OCI-LY1 (cell line): ENCODE measurements around the gene POLRMT.

ENCODE experiments used
- H2AFZ ChIP-seq: fragments of 200-600 bp; sonication (generic), shearing (Covaris generic); 2 replicates; pipeline ENCODE4 v1.6.0; 2014; ENCODE audit warnings: antibody characterized with exemption, mild to moderate bottlenecking, low read length
- H3F3A ChIP-seq: fragments of 200-600 bp; sonication (generic), shearing (Covaris generic); 2 replicates; pipeline ENCODE4 v1.6.0; 2014; ENCODE audit warnings: mild to moderate bottlenecking, antibody characterized with exemption, low read length, moderate library complexity; ENCODE audit not compliant: insufficient read depth
- H3K27ac ChIP-seq: fragments of 200-600 bp; sonication (generic); 2 replicates; pipeline ENCODE4 v1.5.1; 2014; ENCODE audit warnings: low read length, mixed run types, mild to moderate bottlenecking, low read depth; ENCODE audit not compliant: poor library complexity, severe bottlenecking
- H3K27me3 ChIP-seq: fragments of 200-600 bp; sonication (generic); 2 replicates; pipeline ENCODE4 v1.6.0; 2014; ENCODE audit warnings: antibody characterized with exemption, mild to moderate bottlenecking, low read length, moderate library complexity; ENCODE audit not compliant: insufficient read depth
- H3K36me3 ChIP-seq: fragments of 200-600 bp; sonication (generic); 2 replicates; pipeline ENCODE4 v1.6.1; 2014; ENCODE audit warnings: mild to moderate bottlenecking, antibody characterized with exemption, low read length, moderate library complexity, mixed read lengths; ENCODE audit not compliant: insufficient read depth
- H3K4me1 ChIP-seq: fragments of 200-600 bp; sonication (generic); 2 replicates; pipeline ENCODE4 v1.5.1; 2014; ENCODE audit warnings: mild to moderate bottlenecking, low read length, moderate library complexity; ENCODE audit not compliant: insufficient read depth, severe bottlenecking
- H3K4me2 ChIP-seq: fragments of 200-600 bp; sonication (generic), shearing (Covaris generic); 2 replicates; pipeline ENCODE4 v1.6.1; 2014; ENCODE audit warnings: low read length
- H3K4me3 ChIP-seq: fragments of 200-600 bp; sonication (generic); 2 replicates; pipeline ENCODE4 v1.5.1; 2014; ENCODE audit warnings: low read length, low read depth, mild to moderate bottlenecking, mixed read lengths; ENCODE audit not compliant: poor library complexity, severe bottlenecking
- H3K79me2 ChIP-seq: fragments of 200-600 bp; shearing (Covaris generic); 2 replicates; pipeline ENCODE4 v1.6.1; 2016; ENCODE audit warnings: mixed run types, low read length, mixed read lengths; ENCODE audit not compliant: insufficient read depth
- H3K9ac ChIP-seq: fragments of 200-600 bp; sonication (generic), shearing (Covaris generic); 2 replicates; pipeline ENCODE4 v1.6.1; 2014; ENCODE audit warnings: mild to moderate bottlenecking, low read length, mixed read lengths
- H3K9me2 ChIP-seq: fragments of 200-600 bp; sonication (generic), shearing (Covaris generic); 2 replicates; pipeline ENCODE4 v1.6.1; 2014; ENCODE audit warnings: low read depth, mild to moderate bottlenecking, low read length, mixed read lengths
- H3K9me3 ChIP-seq: fragments of 200-600 bp; shearing (Covaris generic); 2 replicates; pipeline ENCODE4 v1.6.1; 2014; ENCODE audit warnings: low read length, mixed read lengths
- H4K20me1 ChIP-seq: fragments of 200-600 bp; sonication (generic), shearing (Covaris generic); 2 replicates; pipeline ENCODE4 v1.6.0; 2016; ENCODE audit warnings: mild to moderate bottlenecking, low read length; ENCODE audit not compliant: insufficient read depth
- CTCF ChIP-seq: fragments of 200-600 bp; sonication (generic), shearing (Covaris generic); IDR thresholded peaks from 2 replicates; pipeline ENCODE4 v1.5.1; 2017; ENCODE audit warnings: mild to moderate bottlenecking, antibody characterized with exemption, low read length, moderate library complexity, mixed read lengths
- EZH2 ChIP-seq: fragments of 200-600 bp; sonication (generic), shearing (Covaris generic); IDR thresholded peaks from 2 replicates; pipeline ENCODE4 v1.8.0; 2017; ENCODE audit warnings: borderline replicate concordance, mixed run types, mild to moderate bottlenecking, antibody characterized with exemption, low read length, moderate library complexity, mixed read lengths

POLRMT gene

GRCh38 chr19:590396-590745 is 43.0 kb downstream of the POLRMT start:
- no peak for TF ChIP-seq CTCF
- TF ChIP-seq EZH2, result no peak
- H3K27ac ChIP-seq, result no peak overlapping the region
- H3K9ac ChIP-seq, result no peak overlapping the region
- H3F3A ChIP-seq, result no peaks in the 10 kb centered on the region
- peaks cover 4% of the 10 kb centered on the region; the same call in 1 of the 2 replicates for H3K27me3 ChIP-seq
- no peaks in the 10 kb centered on the region for H3K9me2 ChIP-seq
- no peaks in the 10 kb centered on the region for H3K36me3 ChIP-seq
- H3K4me2 ChIP-seq, result no peak overlapping the region
- H2AFZ ChIP-seq, result no peak overlapping the region
- H3K9me3 ChIP-seq, result no peaks in the 10 kb centered on the region
- H3K4me1 ChIP-seq, result no peaks in the 10 kb centered on the region
- H4K20me1 ChIP-seq, result no peaks in the 10 kb centered on the region
- no peaks in the 10 kb centered on the region for H3K79me2 ChIP-seq
- no peak overlapping the region for H3K4me3 ChIP-seq

- Histone ChIP-seq H3K9ac (no peak within 1 kb of the TSS), H3K36me3 (no peaks in the 10 kb centered on the region)
Observed at GRCh38 chr19:589693-590395, 43.5 kb downstream of the POLRMT start, which contains the start of gene HCN2. TSS of gene HCN2 (plus strand) at chr19:589881. CDS start at chr19:589946, 65 bp downstream.

GRCh38 chr19:588741-589692 is 44.3 kb downstream of the POLRMT start:
- Histone ChIP-seq H2AFZ (no peak overlapping the region), H3K27ac (no peak overlapping the region), H3K4me3 (no peak overlapping the region), H4K20me1 (no peaks in the 10 kb centered on the region), H3K9ac (no peak overlapping the region), H3F3A (no peaks in the 10 kb centered on the region), H3K4me1 (no peaks in the 10 kb centered on the region), H3K9me3 (no peaks in the 10 kb centered on the region), H3K9me2 (no peaks in the 10 kb centered on the region), H3K4me2 (no peak overlapping the region), H3K79me2 (no peaks in the 10 kb centered on the region), H3K27me3 (peaks cover 4% of the 10 kb centered on the region; the same call in 1 of the 2 replicates), H3K36me3 (no peaks in the 10 kb centered on the region)
- TF ChIP-seq EZH2 (no peak), CTCF (no peak; the same call in 1 of the 2 replicates)

More at GRCh38 chr19:589693-590395, 43.5 kb downstream of the POLRMT start, which contains the start of gene HCN2:
- no peaks in the 10 kb centered on the region for H4K20me1 ChIP-seq
- no peaks in the 10 kb centered on the region for H3K9me3 ChIP-seq
- peaks cover 4% of the 10 kb centered on the region; the same call in 1 of the 2 replicates for H3K27me3 ChIP-seq
- no peak within 1 kb of the TSS for H3K4me3 ChIP-seq
- H3K4me2 ChIP-seq, result no peak within 1 kb of the TSS
- no peaks in the 10 kb centered on the region for H3F3A ChIP-seq
- no peaks in the 10 kb centered on the region for H3K4me1 ChIP-seq
- H3K9me2 ChIP-seq, result no peaks in the 10 kb centered on the region
- H3K79me2 ChIP-seq, result no peaks in the 10 kb centered on the region
- H3K27ac ChIP-seq, result no peak within 1 kb of the TSS
- TF ChIP-seq CTCF (no peak), EZH2 (no peak)
- H2AFZ ChIP-seq, result no peak within 1 kb of the TSS
